ENCODE results near the gene FOXO3.

The FOXO3 gene

GRCh38 chr6:108581932-108582475 lies 21.3 kb downstream of the FOXO3 start:
- H3K27me3 ChIP-seq (ENCODE audit: low read depth, low read length): no peaks in the 10 kb centered on the region
- H3K4me1 ChIP-seq (ENCODE audit: low read length): no peaks in the 10 kb centered on the region
- no peak overlapping the region for H3K4me2 ChIP-seq (ENCODE audit: low read length)
- TF ChIP-seq EZH2phosphoT487 (IDR thresholded peaks at IDR 0.05; ENCODE audit: low read depth): no peak
- TF ChIP-seq, protein P1, sequence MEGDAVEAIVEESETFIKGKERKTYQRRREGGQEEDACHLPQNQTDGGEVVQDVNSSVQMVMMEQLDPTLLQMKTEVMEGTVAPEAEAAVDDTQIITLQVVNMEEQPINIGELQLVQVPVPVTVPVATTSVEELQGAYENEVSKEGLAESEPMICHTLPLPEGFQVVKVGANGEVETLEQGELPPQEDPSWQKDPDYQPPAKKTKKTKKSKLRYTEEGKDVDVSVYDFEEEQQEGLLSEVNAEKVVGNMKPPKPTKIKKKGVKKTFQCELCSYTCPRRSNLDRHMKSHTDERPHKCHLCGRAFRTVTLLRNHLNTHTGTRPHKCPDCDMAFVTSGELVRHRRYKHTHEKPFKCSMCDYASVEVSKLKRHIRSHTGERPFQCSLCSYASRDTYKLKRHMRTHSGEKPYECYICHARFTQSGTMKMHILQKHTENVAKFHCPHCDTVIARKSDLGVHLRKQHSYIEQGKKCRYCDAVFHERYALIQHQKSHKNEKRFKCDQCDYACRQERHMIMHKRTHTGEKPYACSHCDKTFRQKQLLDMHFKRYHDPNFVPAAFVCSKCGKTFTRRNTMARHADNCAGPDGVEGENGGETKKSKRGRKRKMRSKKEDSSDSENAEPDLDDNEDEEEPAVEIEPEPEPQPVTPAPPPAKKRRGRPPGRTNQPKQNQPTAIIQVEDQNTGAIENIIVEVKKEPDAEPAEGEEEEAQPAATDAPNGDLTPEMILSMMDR (IDR thresholded peaks at IDR 0.05; ENCODE audit: low read depth, low read length): no peak
- H4K20me1 ChIP-seq (ENCODE audit: insufficient read depth, low read length): no peaks in the 10 kb centered on the region
- H3K9me3 ChIP-seq (ENCODE audit: insufficient read depth, low read length): no peaks in the 10 kb centered on the region
- H2AFZ ChIP-seq (ENCODE audit: low read depth, low read length): no peak overlapping the region
- H3K9ac ChIP-seq (ENCODE audit: low read length): no peak overlapping the region
- no peaks in the 10 kb centered on the region for H3K36me3 ChIP-seq (replicated peaks; ENCODE audit: low read depth, low read length)
- no peaks in the 10 kb centered on the region for H3K79me2 ChIP-seq (ENCODE audit: low read length)
- no peak overlapping the region for H3K27ac ChIP-seq (ENCODE audit: low read length)
- no peak overlapping the region for H3K4me3 ChIP-seq (ENCODE audit: low read length)

DNA sequence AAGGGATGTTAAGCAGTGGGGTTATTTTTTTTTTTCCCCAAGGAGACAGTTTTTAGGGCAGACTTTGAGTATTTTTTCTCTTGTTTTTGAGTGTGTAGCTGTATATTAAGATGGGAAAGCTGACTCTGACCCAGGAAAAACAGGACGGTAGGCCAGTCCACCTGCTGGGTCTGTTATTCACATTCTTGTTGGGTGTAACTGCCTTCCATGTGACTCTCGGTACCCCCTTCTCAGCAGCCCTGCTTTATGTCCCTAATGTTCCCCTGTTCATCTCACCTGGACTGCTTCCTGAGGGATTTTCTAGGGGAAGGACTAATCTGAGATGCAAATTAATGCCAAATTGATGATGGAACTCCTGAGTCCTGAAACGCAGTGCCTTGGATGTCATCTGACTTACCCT lies 21.9 kb downstream of the FOXO3 start:
- Histone ChIP-seq H3K27ac (ENCODE audit: low read length) (no peak overlapping the region), H4K20me1 (ENCODE audit: insufficient read depth, low read length) (no peaks in the 10 kb centered on the region), H3K4me2 (ENCODE audit: low read length) (no peak overlapping the region), H3K9me3 (ENCODE audit: insufficient read depth, low read length) (no peaks in the 10 kb centered on the region), H3K4me1 (ENCODE audit: low read length) (no peaks in the 10 kb centered on the region), H3K4me3 (ENCODE audit: low read length) (no peak overlapping the region), H3K36me3 (replicated peaks; ENCODE audit: low read depth, low read length) (no peaks in the 10 kb centered on the region), H3K27me3 (ENCODE audit: low read depth, low read length) (no peaks in the 10 kb centered on the region), H3K9ac (ENCODE audit: low read length) (no peak overlapping the region), H2AFZ (ENCODE audit: low read depth, low read length) (no peak overlapping the region), H3K79me2 (ENCODE audit: low read length) (no peaks in the 10 kb centered on the region)
- TF ChIP-seq EZH2phosphoT487 (IDR thresholded peaks at IDR 0.05; ENCODE audit: low read depth): no peak
- TF ChIP-seq, protein P1 (IDR thresholded peaks at IDR 0.05; ENCODE audit: low read depth, low read length): no peak

GRCh38 chr6:108584323-108584722 lies 23.6 kb downstream of the FOXO3 start:
- Histone ChIP-seq H3K27me3 (ENCODE audit: low read depth, low read length) (no peaks in the 10 kb centered on the region), H3K4me1 (ENCODE audit: low read length) (no peaks in the 10 kb centered on the region), H3K27ac (ENCODE audit: low read length) (no peak overlapping the region), H4K20me1 (ENCODE audit: insufficient read depth, low read length) (no peaks in the 10 kb centered on the region), H3K4me2 (ENCODE audit: low read length) (no peak overlapping the region), H2AFZ (ENCODE audit: low read depth, low read length) (no peak overlapping the region), H3K36me3 (replicated peaks; ENCODE audit: low read depth, low read length) (no peaks in the 10 kb centered on the region), H3K4me3 (ENCODE audit: low read length) (no peak overlapping the region), H3K79me2 (ENCODE audit: low read length) (no peaks in the 10 kb centered on the region), H3K9ac (ENCODE audit: low read length) (no peak overlapping the region), H3K9me3 (ENCODE audit: insufficient read depth, low read length) (no peaks in the 10 kb centered on the region)
- TF ChIP-seq EZH2phosphoT487 (IDR thresholded peaks at IDR 0.05; ENCODE audit: low read depth): no peak
- TF ChIP-seq, protein P1 (IDR thresholded peaks at IDR 0.05; ENCODE audit: low read depth, low read length): no peak

- no peaks in the 10 kb centered on the region for H3K27me3 ChIP-seq (ENCODE audit: low read depth, low read length)
- H3K9me3 ChIP-seq (ENCODE audit: insufficient read depth, low read length): no peaks in the 10 kb centered on the region
- no peaks in the 10 kb centered on the region for H3K79me2 ChIP-seq (ENCODE audit: low read length)
- no peak overlapping the region for H3K27ac ChIP-seq (ENCODE audit: low read length)
- no peak for TF ChIP-seq EZH2phosphoT487 (IDR thresholded peaks at IDR 0.05; ENCODE audit: low read depth)
- no peak overlapping the region for H3K9ac ChIP-seq (ENCODE audit: low read length)
- no peak overlapping the region for H3K4me2 ChIP-seq (ENCODE audit: low read length)
- no peaks in the 10 kb centered on the region for H4K20me1 ChIP-seq (ENCODE audit: insufficient read depth, low read length)
- H3K4me1 ChIP-seq (ENCODE audit: low read length): no peaks in the 10 kb centered on the region
- no peak overlapping the region for H2AFZ ChIP-seq (ENCODE audit: low read depth, low read length)
- H3K4me3 ChIP-seq (ENCODE audit: low read length): no peak overlapping the region
- no peaks in the 10 kb centered on the region for H3K36me3 ChIP-seq (replicated peaks; ENCODE audit: low read depth, low read length)
Measured at GRCh38 chr6:108585359-108585758, 24.6 kb downstream of the FOXO3 start.

All from OCI-LY3 (cell line).